Large intestine (tissue), 3 donors: ENCODE data around the gene ZNF765. TPM values are rescaled to one million over a fixed set of nuclear protein-coding genes. Genes with fewer than 3 reads are reported as not detected.
A peak's percentile ranks its signal among the peaks of the same experiment; 100 is the strongest.
"Not testable (repeated sequence)": the region's sequence is repeated elsewhere in the genome, so short reads cannot be mapped to it uniquely, and the experiment has no call there.

ENCODE experiments used
- DNase-seq, 2 donors: peaks; one replicate each; pipeline versions ENCODE4 v3.0.0 to v3.0.0-alpha.2; 2013
- H3K27ac ChIP-seq: one replicate; pipeline ENCODE4 v1.5.1; 2013; ENCODE audit warnings: low read length
- H3K27me3 ChIP-seq: 2 replicates; pipeline ENCODE4 v1.6.1; 2013; ENCODE audit warnings: low read length; ENCODE audit not compliant: control insufficient read depth, insufficient read depth
- H3K36me3 ChIP-seq: 2 replicates; pipeline ENCODE4 v1.6.1; 2013; ENCODE audit warnings: low read length; ENCODE audit not compliant: control insufficient read depth, insufficient read depth
- H3K4me1 ChIP-seq: one replicate; pipeline ENCODE4 v1.6.1; 2013; ENCODE audit warnings: low read length; ENCODE audit not compliant: control insufficient read depth, insufficient read depth
- H3K4me3 ChIP-seq: one replicate; pipeline ENCODE4 v1.5.1; 2013; ENCODE audit warnings: low read length
- H3K9me3 ChIP-seq: one replicate; pipeline ENCODE4 v1.6.1; 2013; ENCODE audit warnings: mild to moderate bottlenecking, low read depth, low read length, moderate library complexity; ENCODE audit not compliant: control insufficient read depth
- WGBS: methylation state at CpG from one replicate; pipeline ENCODE4 v1.1.5; 2013; ENCODE audit warnings: low lambda C conversion rate; ENCODE audit not compliant: insufficient coverage; 5-methylcytosine and 5-hydroxymethylcytosine counted together
- polyA plus RNA-seq: library from polyadenylated mRNA; unstranded; fragments of 120-200 nt; gene quantifications from one replicate; pipeline ENCODE4 v1.2.1, GENCODE V29; 2013

The ZNF765 gene
- polyA plus RNA-seq, 1 donor, result 11.7 TPM

DNA sequence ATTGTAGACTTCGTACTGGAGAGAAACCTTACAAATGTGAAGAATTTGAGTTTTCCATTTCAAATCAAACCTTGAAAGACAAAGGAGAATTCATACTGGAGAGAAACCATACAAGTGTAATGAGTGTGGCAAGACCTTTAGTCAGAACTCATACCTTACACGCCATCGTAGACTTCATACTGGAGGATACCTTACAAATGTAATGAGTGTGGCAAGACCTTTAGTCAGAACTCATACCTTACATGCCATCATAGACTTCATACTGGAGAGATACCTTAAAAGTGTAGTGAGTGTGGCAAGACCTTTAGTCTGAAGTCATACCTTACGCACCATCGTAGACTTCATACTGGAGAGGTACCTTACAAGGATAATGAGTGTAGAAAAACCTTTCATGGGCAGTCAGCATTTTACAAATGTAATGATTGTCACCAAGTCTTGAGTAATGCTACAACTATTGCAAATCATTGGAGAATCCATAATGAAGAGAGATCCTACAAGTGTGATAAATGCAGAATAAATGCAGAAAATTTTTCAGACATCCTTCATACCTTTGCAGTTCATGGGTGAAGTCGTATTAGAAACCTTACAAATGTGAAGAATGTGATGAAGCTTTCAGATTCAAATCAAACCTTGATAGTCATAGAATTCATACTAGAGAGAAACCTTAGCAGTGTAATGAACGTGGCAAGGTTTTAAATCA is 14.7 kb downstream of the ZNF765 start:
- Histone ChIP-seq H3K4me1 (no peaks in the 10 kb centered on the region), H3K36me3 (peaks cover 26% of the 10 kb centered on the region), H3K4me3 (no peak overlapping the region), H3K9me3 (peaks cover 28% of the 10 kb centered on the region), H3K27ac (no peak overlapping the region), H3K27me3 (no peaks in the 10 kb centered on the region)
- DNase-seq, result no peak
- WGBS, result 86% methylated on average over 3 of the region's 7 CpGs

DNA sequence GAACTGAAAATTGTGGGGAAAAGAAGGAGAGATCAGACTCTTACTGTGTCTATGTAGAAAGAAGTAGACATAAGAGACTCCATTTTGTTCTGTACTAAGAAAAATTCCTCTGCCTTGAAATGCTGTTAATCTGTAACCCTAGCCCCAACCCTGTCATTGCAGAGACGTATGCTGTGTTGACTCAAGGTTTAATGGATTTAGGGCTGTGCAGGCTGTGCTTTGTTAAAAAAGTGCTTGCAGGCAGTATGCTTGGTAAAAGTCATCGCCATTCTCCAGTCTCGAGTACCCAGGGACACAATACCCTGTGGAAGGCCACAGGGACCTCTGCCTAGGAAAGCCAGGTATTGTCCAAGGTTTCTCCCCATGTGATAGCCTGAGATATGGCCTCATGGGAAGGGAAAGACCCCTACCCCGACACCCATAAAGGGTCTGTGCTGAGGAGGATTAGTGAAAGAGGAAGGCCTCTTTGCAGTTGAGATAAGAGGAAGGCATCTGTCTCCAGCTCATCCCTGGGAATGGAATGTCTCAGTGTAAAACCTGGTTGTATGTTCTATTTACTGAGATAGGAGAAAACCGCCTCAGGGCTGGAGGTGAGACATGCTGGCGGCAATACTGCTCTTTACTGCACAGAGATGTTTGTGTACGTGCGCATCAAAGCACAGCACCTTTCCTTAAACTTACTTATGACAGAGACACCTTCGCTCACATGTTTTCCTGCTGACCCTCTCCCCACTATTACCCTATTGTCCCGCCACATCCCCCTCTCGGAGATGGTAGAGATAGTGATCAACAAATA is 25.8 kb downstream of the ZNF765 start:
- H3K4me3 ChIP-seq, H3K27ac ChIP-seq, H3K27me3 ChIP-seq, H3K9me3 ChIP-seq, H3K4me1 ChIP-seq, H3K36me3 ChIP-seq: not testable (repeated sequence)
- DNase-seq, result peak in 1 of 2 donors; percentile 14
- 20% methylated on average over 1 of the region's 11 CpGs for WGBS

- H3K4me1 ChIP-seq, result no peaks in the 10 kb centered on the region
- 80% methylated on average over 1 of the region's 5 CpGs for WGBS
- H3K27me3 ChIP-seq, result no peaks in the 10 kb centered on the region
- H3K4me3 ChIP-seq, result no peak overlapping the region
- no peaks in the 10 kb centered on the region for H3K36me3 ChIP-seq
- peaks cover 4% of the 10 kb centered on the region for H3K9me3 ChIP-seq
- no peak overlapping the region for H3K27ac ChIP-seq
- no peak for DNase-seq
Observed at GRCh38 chr19:53422551-53422950, 27.6 kb downstream of the ZNF765 start.

GRCh38 chr19:53423074-53423473 is 28.1 kb downstream of the ZNF765 start:
- H3K4me1 ChIP-seq, H3K27me3 ChIP-seq, H3K9me3 ChIP-seq, H3K36me3 ChIP-seq, H3K4me3 ChIP-seq, H3K27ac ChIP-seq: not testable (repeated sequence)
- no CpG with 5 or more reads among the region's 13 CpGs for WGBS
- DNase-seq, result peak in 1 of 2 donors; percentile 44

- not testable (repeated sequence) for H3K27ac ChIP-seq, H3K4me1 ChIP-seq, H3K36me3 ChIP-seq, H3K27me3 ChIP-seq, H3K4me3 ChIP-seq, H3K9me3 ChIP-seq
- peak; percentile 16 for DNase-seq
- 94% methylated on average over 3 of the region's 8 CpGs for WGBS
Observed at GRCh38 chr19:53423680-53424079, 28.7 kb downstream of the ZNF765 start.

DNA sequence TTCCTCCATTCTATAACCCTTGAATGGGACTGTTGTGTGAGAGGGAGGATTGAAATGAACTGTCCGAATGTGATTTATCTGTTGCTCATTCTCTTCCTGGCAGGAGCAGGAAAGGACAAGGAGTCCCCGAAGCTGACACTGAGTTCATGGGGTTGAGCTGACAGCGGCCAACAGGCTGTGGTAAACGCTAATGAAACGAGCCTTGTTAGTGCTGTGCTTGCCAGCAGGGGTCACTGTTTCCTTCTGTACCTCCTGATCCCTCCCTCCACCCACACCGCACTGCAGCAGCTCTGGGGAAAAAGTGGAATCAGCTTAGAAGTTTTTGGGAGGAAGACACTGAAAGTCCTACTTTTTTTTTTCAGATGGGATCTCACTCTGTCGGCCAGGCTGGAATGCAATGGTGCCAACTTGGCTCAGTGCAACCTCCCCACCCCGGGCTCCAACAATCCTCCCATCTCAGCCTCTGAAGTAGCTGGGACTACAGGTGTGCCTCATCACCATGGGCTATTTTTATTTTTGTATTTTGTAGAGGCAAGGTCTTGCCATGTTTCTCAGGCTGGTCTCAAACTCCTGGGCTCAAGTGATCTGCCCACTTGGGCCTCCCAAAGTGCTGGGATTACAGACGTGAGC is 30.1 kb downstream of the ZNF765 start:
- WGBS, result no CpG with 5 or more reads among the region's 9 CpGs
- H3K4me1 ChIP-seq, result no peaks in the 10 kb centered on the region
- no peak overlapping the region for H3K27ac ChIP-seq
- no peaks in the 10 kb centered on the region for H3K9me3 ChIP-seq
- H3K27me3 ChIP-seq, result no peaks in the 10 kb centered on the region
- H3K36me3 ChIP-seq, result no peaks in the 10 kb centered on the region
- H3K4me3 ChIP-seq, result no peak overlapping the region
- peak; percentile 65 to 71 for DNase-seq

- peak; percentile 95 to 97 for DNase-seq
- Histone ChIP-seq H3K36me3 (peaks cover 18% of the 10 kb centered on the region), H3K4me1 (peaks cover 13% of the 10 kb centered on the region), H3K4me3 (peak within 1 kb of the TSS; percentile 83), H3K27me3 (no peaks in the 10 kb centered on the region), H3K9me3 (peaks cover 4% of the 10 kb centered on the region), H3K27ac (peak within 1 kb of the TSS; percentile 89)
- WGBS, result no CpG with 5 or more reads among the region's 46 CpGs
Observed at GRCh38 chr19:53431399-53432087, 36.6 kb downstream of the ZNF765 start, which contains the start of gene ZNF761. TSS of gene ZNF761 (plus strand) at chr19:53431984. CDS start at chr19:53447269, 15,285 bp downstream.

- peaks cover 4% of the 10 kb centered on the region for H3K9me3 ChIP-seq
- no peaks in the 10 kb centered on the region for H3K27me3 ChIP-seq
- H3K4me1 ChIP-seq, result peaks cover 13% of the 10 kb centered on the region
- peak overlapping the region; percentile 89 for H3K27ac ChIP-seq
- peak overlapping the region; percentile 83 for H3K4me3 ChIP-seq
- no CpG with 5 or more reads among the region's 30 CpGs for WGBS
- peak in 1 of 2 donors; percentile 21 for DNase-seq
- peaks cover 20% of the 10 kb centered on the region for H3K36me3 ChIP-seq
Observed at GRCh38 chr19:53432088-53432661, 37.2 kb downstream of the ZNF765 start.

DNA sequence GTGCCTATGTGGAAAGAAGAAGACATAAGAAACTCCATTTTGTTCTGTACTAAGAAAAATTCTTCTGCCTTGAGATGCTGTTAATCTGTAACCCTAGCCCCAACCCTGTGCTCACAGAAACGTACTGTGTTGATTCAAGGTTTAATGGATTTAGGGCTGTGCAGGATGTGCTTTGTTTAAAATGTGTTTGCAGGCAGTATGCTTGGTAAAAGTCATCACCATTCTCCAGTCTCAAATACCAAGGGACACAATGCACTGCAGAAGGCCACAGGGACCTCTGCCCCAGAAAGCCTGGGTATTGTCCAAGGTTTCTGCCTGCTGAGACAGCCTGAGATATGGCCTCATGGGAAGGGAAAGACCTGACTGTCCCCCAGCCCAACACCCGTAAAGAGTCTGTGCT is 48.9 kb downstream of the ZNF765 start:
- peaks cover 36% of the 10 kb centered on the region for H3K36me3 ChIP-seq
- H3K9me3 ChIP-seq, result peaks cover 22% of the 10 kb centered on the region
- not testable (repeated sequence) for DNase-seq, H3K27me3 ChIP-seq, H3K4me3 ChIP-seq, H3K4me1 ChIP-seq, H3K27ac ChIP-seq
- WGBS, result no CpG with 5 or more reads among the region's 2 CpGs

GRCh38 chr19:53447196-53447595 is 52.2 kb downstream of the ZNF765 start:
- not testable (repeated sequence) for H3K27ac ChIP-seq, DNase-seq, H3K27me3 ChIP-seq, H3K4me3 ChIP-seq, H3K4me1 ChIP-seq
- H3K36me3 ChIP-seq, result peaks cover 29% of the 10 kb centered on the region
- no CpG with 5 or more reads among the region's 5 CpGs for WGBS
- peaks cover 22% of the 10 kb centered on the region for H3K9me3 ChIP-seq
